Endothelial cell of umbilical vein (primary cell): Measurements from ENCODE around the gene TP53RK. TPM values are rescaled to one million over a fixed set of nuclear protein-coding genes. Genes with fewer than 3 reads are reported as not detected.

Source experiments
- BruUV-seq: library from RNA; stranded (reverse); fragments of 400-500 nt; replicated peaks from 2 replicates; lab custom pipeline; 2021; lab: Mats Ljungman, UMichigan
- CTCF ChIA-PET: fragments of 300-600, 350-600 bp; sonication (Branson Sonifier 250); formaldehyde crosslinking; loops from one replicate; lab custom pipeline; 2021; ENCODE audit warnings: antibody characterized with exemption, inconsistent platforms; lab: Charles Lee
- POLR2A ChIA-PET: fragments of 300-600, 350-600 bp; sonication (Branson Sonifier 250); formaldehyde crosslinking; loops from one replicate; lab custom pipeline; 2021; ENCODE audit warnings: antibody characterized with exemption, inconsistent platforms; lab: Charles Lee
- DNase-seq: peaks from one replicate; pipeline ENCODE4 v3.0.0-alpha.2; 2011; ENCODE audit warnings: low read depth, low spot score
- FAIRE-seq: peaks from 2 replicates; lab custom pipeline; 2011; peaks lifted over from hg19 to GRCh38; lab: Jason Lieb, UNC
- H2AFZ ChIP-seq: 2 replicates; pipeline ENCODE4 v1.6.0; 2012; ENCODE audit warnings: low read depth, low read length, control low read depth, inconsistent platforms
- H3K27ac ChIP-seq: 2 replicates; pipeline ENCODE4 v1.5.1; 2011; ENCODE audit warnings: low read depth, mild to moderate bottlenecking, control low read depth, low read length, moderate library complexity; ENCODE audit not compliant: insufficient read depth
- H3K27me3 ChIP-seq, 2 experiments: 2 replicates each; pipeline versions ENCODE4 v1.6.0 to v1.6.1; 2011; ENCODE audit warnings: low read length in 2 of 2, mixed read lengths in 1 of 2; ENCODE audit not compliant: control insufficient read depth in 2 of 2, insufficient read depth in 2 of 2
- H3K36me3 ChIP-seq, 2 experiments: 2 replicates in 1 of 2; 3 replicates in 1 of 2; pipeline ENCODE4 v1.5.1; 2011; ENCODE audit warnings: low read length in 2 of 2, mild to moderate bottlenecking in 1 of 2, moderate library complexity in 1 of 2; ENCODE audit not compliant: control insufficient read depth in 2 of 2, insufficient read depth in 2 of 2; ENCODE audit errors: extremely low read depth in 1 of 2
- H3K4me1 ChIP-seq: 3 replicates; pipeline ENCODE4 v1.5.1; 2011; ENCODE audit warnings: mild to moderate bottlenecking, low read length; ENCODE audit not compliant: control insufficient read depth, insufficient read depth; ENCODE audit errors: extremely low read depth
- H3K4me2 ChIP-seq: 2 replicates; pipeline ENCODE4 v1.6.1; 2011; ENCODE audit warnings: low read length, control low read depth, mixed read lengths; ENCODE audit not compliant: insufficient read depth
- H3K4me3 ChIP-seq, 3 experiments: fragments of 200-600 bp in 1 of 3; sonication (generic), shearing (Covaris generic) in 1 of 3; replicated peaks in 1 of 3; 2 replicates each; pipeline ENCODE4 v1.5.1; 2011 to 2016; ENCODE audit warnings: control low read depth in 3 of 3, low read length in 3 of 3, mild to moderate bottlenecking in 2 of 3, inconsistent platforms in 1 of 3, low read depth in 1 of 3, moderate library complexity in 1 of 3; ENCODE audit not compliant: insufficient read depth in 1 of 3
- H3K79me2 ChIP-seq: 2 replicates; pipeline ENCODE4 v1.6.0; 2012; ENCODE audit warnings: low read length, inconsistent platforms; ENCODE audit not compliant: control insufficient read depth, insufficient read depth
- H3K9ac ChIP-seq: replicated peaks from 2 replicates; pipeline ENCODE3; 2011; ENCODE audit warnings: low read length, control low read depth; ENCODE audit not compliant: insufficient read depth; ENCODE audit errors: extremely low read depth
- H3K9me1 ChIP-seq: replicated peaks from 3 replicates; pipeline ENCODE4 v1.6.0; 2011; ENCODE audit warnings: mild to moderate bottlenecking, low read length; ENCODE audit not compliant: control insufficient read depth, insufficient read depth; ENCODE audit errors: extremely low read depth
- H3K9me3 ChIP-seq: replicated peaks from 2 replicates; pipeline ENCODE4 v1.5.1; 2012; ENCODE audit warnings: low read length, inconsistent platforms; ENCODE audit not compliant: control insufficient read depth, insufficient read depth
- H4K20me1 ChIP-seq: replicated peaks from 2 replicates; pipeline ENCODE3; 2011; ENCODE audit warnings: mild to moderate bottlenecking, low read length; ENCODE audit not compliant: control insufficient read depth, insufficient read depth; ENCODE audit errors: extremely low read depth
- EZH2 ChIP-seq: IDR thresholded peaks from 2 replicates; pipeline ENCODE4 v1.6.1; 2012; ENCODE audit warnings: borderline replicate concordance, low read depth, mild to moderate bottlenecking, moderate library complexity, low read length, inconsistent platforms; ENCODE audit not compliant: severe bottlenecking
- FOS ChIP-seq: IDR thresholded peaks from 2 replicates; pipeline ENCODE4 v1.6.1; 2011; ENCODE audit warnings: mild to moderate bottlenecking, low read length, moderate library complexity, borderline replicate concordance; ENCODE audit not compliant: insufficient read depth
- GATA2 ChIP-seq: IDR thresholded peaks from 2 replicates; pipeline ENCODE4 v1.7.0; 2011; ENCODE audit warnings: low read depth, mild to moderate bottlenecking, moderate library complexity, mixed read lengths, low read length; ENCODE audit not compliant: insufficient read length, insufficient read depth
- JUN ChIP-seq: IDR thresholded peaks from 2 replicates; pipeline ENCODE4 v1.6.1; 2011; ENCODE audit warnings: borderline replicate concordance, low read depth; ENCODE audit not compliant: insufficient read length, insufficient read depth
- MYC ChIP-seq: IDR thresholded peaks from one replicate; pipeline ENCODE4 v1.6.1; 2011; ENCODE audit warnings: mild to moderate bottlenecking, low read depth, low read length
- POLR2A ChIP-seq: IDR thresholded peaks from 2 replicates; pipeline ENCODE4 v1.6.1; 2012; ENCODE audit warnings: low read depth, mild to moderate bottlenecking, control low read depth, low read length
- POLR2AphosphoS5 ChIP-seq: IDR thresholded peaks from 2 replicates; pipeline ENCODE4 v1.6.1; 2012; ENCODE audit warnings: low read depth, mild to moderate bottlenecking, control low read depth, low read length, moderate library complexity; ENCODE audit not compliant: insufficient read depth
- dilution Hi-C: fragments of 300-500 bp; cut with MboI; formaldehyde crosslinking; loops from one replicate; pipeline ENCODE4 v1.15.0; 2019; ENCODE audit warnings: low sequenced_read_pairs; ENCODE audit not compliant: extremely low pct_ligation_motif_present
- intact Hi-C: fragments of 100-400 bp; cut with micrococcal nuclease; formaldehyde crosslinking; loops from one replicate; pipeline ENCODE4 v1.10.0; 2022
- polyA plus RNA-seq, 4 experiments: library from polyadenylated mRNA; depleted of rRNA in 3 of 4; stranded (reverse) in 3 of 4; unstranded in 1 of 4; fragments of >200 nt; gene quantifications; 2 replicates each; pipeline versions ENCODE4 v1.2.1 to v1.2.3, GENCODE V29; 2011 to 2012; ENCODE audit warnings: missing spikeins in 1 of 4
- total RNA-seq: library from RNA; stranded (reverse); gene quantifications from 2 replicates; pipeline ENCODE4 v1.2.3, GENCODE V29; 2021
- TF ChIP-seq, protein P1 (sequence below), 2 donors: IDR thresholded peaks; 1 replicate in 1 of 2; 2 replicates in 1 of 2; pipeline ENCODE4 v1.5.1; 2011; ENCODE audit warnings: low read length in 2 of 2, mild to moderate bottlenecking in 2 of 2, moderate library complexity in 2 of 2, control low read depth in 1 of 2, inconsistent platforms in 1 of 2, low read depth in 1 of 2; ENCODE audit not compliant: insufficient read depth in 1 of 2; ENCODE audit errors: extremely low read depth in 1 of 2
- TF ChIP-seq, protein P2 (sequence below): IDR thresholded peaks from 2 replicates; pipeline ENCODE4 v1.6.1; 2011; ENCODE audit not compliant: insufficient read depth, insufficient read length

The TP53RK gene
- total and polyA plus RNA-seq, 2 donors (not counting 3 experiments of a cell fraction or from before 2014, with no cell fraction given) = 7.0 to 13.1 TPM

DNA sequence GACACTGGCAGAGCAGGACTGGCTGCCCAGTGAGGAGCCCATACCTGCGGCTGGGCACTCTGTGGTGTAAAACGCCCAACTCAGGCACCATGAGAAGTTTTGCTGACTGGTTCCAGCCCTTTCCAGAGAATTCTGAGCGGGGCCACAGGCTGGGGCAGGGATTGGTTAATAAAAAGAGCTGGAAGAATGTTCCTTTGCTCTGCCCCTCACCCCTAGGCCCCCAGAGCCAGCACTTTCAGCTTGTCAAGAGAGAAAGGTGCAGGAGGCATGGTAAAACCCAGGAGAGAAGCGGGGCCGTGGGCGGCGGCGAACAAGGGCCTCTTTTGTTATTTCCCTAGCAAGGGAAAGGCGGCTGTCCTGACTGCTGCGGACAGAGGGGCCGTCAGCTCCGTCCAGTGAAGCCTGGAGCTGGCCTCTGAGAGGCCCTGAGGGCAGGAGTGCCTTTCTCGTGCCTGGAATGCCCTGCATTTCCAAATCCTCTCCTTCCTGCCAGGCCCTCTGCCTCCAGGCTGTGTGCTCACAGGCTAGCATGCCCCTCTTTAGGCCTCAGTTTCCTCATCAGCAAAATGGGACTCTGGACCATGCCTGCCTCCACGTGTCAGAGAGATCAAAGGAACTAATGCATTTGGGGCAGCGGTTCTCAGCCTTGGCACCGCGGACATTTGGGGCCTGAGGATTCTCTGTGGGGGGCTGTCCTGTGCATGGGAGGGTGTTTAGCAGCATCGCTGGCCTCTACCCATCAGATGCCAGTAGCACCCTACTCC, 50.9 kb downstream of the TP53RK start:
- ChIA-PET POLR2A (no interaction called here), CTCF (no interaction called here)
- dilution Hi-C loops (no loop called here), intact Hi-C loops (no loop called here)
- Histone ChIP-seq H3K9me1 (no peaks in the 10 kb centered on the region), H3K9me3 (no peaks in the 10 kb centered on the region), H3K36me3 (no peaks in the 10 kb centered on the region), H3K4me2 (no peak overlapping the region), H3K4me1 (no peaks in the 10 kb centered on the region), H3K79me2 (no peaks in the 10 kb centered on the region), H3K27ac (no peak overlapping the region), H4K20me1 (no peaks in the 10 kb centered on the region), H3K27me3 (no peaks in the 10 kb centered on the region), H2AFZ (no peak overlapping the region), H3K9ac (no peak overlapping the region), H3K4me3 (no peak overlapping the region)
- BruUV-seq = no TSS peak
- DNase-seq = no peak
- no peak for FAIRE-seq
- TF ChIP-seq POLR2A (no peak), FOS (no peak), GATA2 (no peak), MYC (no peak), EZH2 (no peak), POLR2AphosphoS5 (no peak), JUN (no peak)
- TF ChIP-seq, protein P1, sequence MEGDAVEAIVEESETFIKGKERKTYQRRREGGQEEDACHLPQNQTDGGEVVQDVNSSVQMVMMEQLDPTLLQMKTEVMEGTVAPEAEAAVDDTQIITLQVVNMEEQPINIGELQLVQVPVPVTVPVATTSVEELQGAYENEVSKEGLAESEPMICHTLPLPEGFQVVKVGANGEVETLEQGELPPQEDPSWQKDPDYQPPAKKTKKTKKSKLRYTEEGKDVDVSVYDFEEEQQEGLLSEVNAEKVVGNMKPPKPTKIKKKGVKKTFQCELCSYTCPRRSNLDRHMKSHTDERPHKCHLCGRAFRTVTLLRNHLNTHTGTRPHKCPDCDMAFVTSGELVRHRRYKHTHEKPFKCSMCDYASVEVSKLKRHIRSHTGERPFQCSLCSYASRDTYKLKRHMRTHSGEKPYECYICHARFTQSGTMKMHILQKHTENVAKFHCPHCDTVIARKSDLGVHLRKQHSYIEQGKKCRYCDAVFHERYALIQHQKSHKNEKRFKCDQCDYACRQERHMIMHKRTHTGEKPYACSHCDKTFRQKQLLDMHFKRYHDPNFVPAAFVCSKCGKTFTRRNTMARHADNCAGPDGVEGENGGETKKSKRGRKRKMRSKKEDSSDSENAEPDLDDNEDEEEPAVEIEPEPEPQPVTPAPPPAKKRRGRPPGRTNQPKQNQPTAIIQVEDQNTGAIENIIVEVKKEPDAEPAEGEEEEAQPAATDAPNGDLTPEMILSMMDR (IDR thresholded peaks at IDR 0.05; ENCODE audit: extremely low read depth in 1 of 2, insufficient read depth in 1 of 2, low read depth in 1 of 2, low read length in 2 of 2) = no peak
- TF ChIP-seq, protein P2, sequence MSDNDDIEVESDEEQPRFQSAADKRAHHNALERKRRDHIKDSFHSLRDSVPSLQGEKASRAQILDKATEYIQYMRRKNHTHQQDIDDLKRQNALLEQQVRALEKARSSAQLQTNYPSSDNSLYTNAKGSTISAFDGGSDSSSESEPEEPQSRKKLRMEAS = no peak
